ENCODE results near the gene CCDC27.

- TF ChIP-seq CTCF (IDR thresholded peaks at IDR 0.05) = no peak
- TF ChIP-seq POLR2A (IDR thresholded peaks at IDR 0.05) = no peak
Observed at GRCh38 chr1:3786468-3787348, 34.5 kb downstream of the CCDC27 start.
